ENCODE measurements around the gene NPTX1. TPM values are rescaled to one million over a fixed set of nuclear protein-coding genes. Genes with fewer than 3 reads are reported as not detected.

The NPTX1 gene, protein sequence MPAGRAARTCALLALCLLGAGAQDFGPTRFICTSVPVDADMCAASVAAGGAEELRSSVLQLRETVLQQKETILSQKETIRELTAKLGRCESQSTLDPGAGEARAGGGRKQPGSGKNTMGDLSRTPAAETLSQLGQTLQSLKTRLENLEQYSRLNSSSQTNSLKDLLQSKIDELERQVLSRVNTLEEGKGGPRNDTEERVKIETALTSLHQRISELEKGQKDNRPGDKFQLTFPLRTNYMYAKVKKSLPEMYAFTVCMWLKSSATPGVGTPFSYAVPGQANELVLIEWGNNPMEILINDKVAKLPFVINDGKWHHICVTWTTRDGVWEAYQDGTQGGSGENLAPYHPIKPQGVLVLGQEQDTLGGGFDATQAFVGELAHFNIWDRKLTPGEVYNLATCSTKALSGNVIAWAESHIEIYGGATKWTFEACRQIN
- total RNA-seq (2022; extraction: Qiagen RNA extraction), result 119 to 187 TPM (median 161 TPM) in 5 replicates

GRCh38 chr17:80475910-80476876 lies at the start of gene NPTX1:
NPTX1 (minus strand) TSS chr17:80476607; CDS start chr17:80476446, 161 bp downstream.

Other genes starting within 250 kb of the NPTX1 start
- 56.9 to 58.1 TPM (median 57.4 TPM) in 5 replicates for gene RNF213, start 215.8 kb downstream of the NPTX1 start, total RNA-seq (2022; extraction: Qiagen RNA extraction)
- gene ENDOV, start 61.4 kb downstream of the NPTX1 start, total RNA-seq (2022; extraction: Qiagen RNA extraction), result 39.2 to 54.8 TPM (median 49.5 TPM) in 5 replicates
- gene RPTOR, start 68.2 kb upstream of the NPTX1 start, total RNA-seq (2022; extraction: Qiagen RNA extraction), result 28.7 to 31.6 TPM (median 30.4 TPM) in 5 replicates

Measured in A549 treated with AZD2906 at 1 μM for 4 hours (cell line).